MV-4-11 (cell line): Measurements from ENCODE around the gene ELOVL2.
"Not testable (repeated sequence)": the region's sequence is repeated elsewhere in the genome, so short reads cannot be mapped to it uniquely, and the experiment has no call there.

Experiments
- DNase-seq: peaks from one replicate; lab custom pipeline; 2025; lab: John Stamatoyannopoulos, UW

ELOVL2 gene

DNA sequence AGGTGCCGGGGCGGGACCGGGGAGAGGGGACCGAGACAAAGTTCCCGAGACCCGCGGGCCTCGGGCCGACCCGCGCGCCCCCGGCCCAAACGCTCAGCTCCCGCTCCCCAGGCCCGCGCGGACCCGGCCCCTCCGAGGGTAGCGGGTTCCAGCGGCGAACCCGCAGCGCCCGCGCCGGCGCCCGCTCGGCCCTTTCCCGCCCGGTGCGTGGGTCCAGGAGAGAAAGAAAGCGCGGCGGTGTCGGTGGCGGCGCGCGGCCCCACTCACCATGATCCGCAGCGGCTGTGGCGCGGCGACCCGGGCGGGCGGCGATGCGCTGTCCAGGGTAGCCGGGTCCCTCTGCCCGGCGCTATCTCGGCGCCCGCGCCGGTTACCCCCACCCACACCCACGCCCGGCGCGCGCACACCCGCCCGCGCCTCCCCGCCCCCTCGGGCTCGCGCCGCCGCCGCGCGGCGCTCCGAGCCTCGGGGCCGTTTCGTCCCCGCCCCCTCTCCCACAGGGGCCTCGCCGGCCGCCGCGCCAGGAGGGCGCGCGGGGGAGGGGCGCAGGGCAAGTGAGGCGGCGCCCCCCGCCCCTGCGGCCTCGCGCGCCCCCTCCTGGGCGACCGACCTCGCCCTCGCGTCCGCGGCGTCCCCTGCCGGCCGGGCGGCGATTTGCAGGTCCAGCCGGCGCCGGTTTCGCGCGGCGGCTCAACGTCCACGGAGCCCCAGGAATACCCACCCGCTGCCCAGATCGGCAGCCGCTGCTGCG lies at the start of gene ELOVL2:
Gene ELOVL2, minus strand, starts transcription at position 345 of the 751 bp plus-strand sequence. Its CDS starts 75 bp downstream, at position 270.
- no peak for DNase-seq

DNA sequence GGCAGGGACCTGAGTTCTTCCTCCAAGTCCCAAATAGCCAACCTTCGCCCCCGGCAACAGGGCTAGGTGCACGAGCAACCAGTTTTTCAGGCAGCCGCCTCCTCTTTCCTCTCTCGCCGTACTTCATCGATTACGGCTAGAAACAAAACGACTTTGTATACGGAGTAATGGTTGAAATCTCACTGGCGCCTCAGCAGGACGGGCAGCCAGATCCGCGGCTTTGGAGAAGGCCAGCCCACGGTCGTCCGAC lies 49.2 kb upstream of the ELOVL2 start:
- no peak for DNase-seq

DNA sequence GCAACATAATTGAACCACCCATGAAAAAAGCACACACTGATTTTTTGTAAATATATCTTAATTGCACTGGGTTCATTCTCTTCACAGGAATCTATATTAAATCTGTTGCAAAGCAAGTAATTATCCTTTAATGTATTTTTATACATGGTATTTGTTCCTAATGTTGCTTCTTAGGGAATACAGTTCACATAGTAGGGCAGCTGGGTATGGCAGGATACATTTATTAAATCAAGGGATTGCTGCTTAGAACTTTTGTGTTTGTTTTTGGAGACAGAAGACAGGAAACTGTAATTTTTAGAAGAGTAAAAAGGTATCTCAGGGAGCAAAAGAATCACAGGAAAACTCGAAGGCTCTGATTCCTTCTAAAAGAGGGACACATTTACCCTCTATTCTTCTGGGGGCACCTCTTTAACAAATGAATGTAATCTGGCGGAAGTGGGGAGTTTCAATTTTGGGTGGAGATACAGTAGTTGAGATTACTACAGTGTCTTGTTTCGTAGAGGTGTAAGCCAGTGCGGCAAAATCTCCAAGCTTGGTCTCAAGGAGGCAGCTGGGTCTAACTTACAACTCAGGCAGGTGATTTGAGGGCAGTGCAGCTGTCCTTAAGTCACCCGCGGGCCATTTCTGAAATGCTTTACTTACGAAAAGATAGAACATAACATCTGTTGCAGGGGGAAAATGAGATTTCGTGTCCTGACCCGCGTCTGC lies 48.7 kb upstream of the ELOVL2 start:
- DNase-seq = peak; percentile 37

GRCh38 chr6:11091141-11091540 lies 47.0 kb upstream of the ELOVL2 start:
- DNase-seq = peak; percentile 54

GRCh38 chr6:11089695-11090094 lies 45.6 kb upstream of the ELOVL2 start:
- no peak for DNase-seq

GRCh38 chr6:11087141-11087812 lies 43.2 kb upstream of the ELOVL2 start:
- DNase-seq = not testable (repeated sequence)

DNA sequence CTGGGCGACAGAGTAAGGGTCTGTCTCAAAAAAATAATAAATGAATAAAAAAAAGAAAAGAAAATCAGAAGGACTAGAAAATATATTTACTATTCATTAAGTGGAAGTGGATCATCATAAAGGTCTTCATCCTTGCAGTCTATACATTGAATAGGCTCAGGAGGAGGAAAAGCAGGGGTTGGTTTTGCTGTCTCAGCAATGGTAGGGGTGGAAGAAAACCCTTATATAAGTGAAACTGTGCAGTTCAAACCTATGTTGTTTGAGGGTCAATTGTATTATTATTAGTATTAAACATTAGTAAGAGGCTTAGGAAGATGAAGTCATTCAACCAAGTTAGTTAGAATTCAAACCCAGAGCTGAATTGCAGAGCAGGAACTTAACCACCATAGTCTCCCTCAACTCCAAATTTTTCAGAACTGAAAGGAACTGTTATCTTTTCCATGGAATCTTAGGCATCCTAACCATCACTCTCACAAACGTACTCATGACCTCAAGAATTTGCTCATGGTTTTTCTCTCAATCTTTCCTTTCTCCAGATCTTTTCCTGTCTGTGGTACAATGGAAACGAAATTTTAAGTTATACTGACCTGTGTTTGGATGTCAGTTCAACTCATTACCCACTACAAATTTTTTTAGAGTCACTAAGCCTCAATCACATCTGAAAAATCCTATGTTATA lies 41.8 kb upstream of the ELOVL2 start:
- DNase-seq = no peak

- no peak for DNase-seq
Measured at GRCh38 chr6:11083956-11084355, 39.9 kb upstream of the ELOVL2 start.

GRCh38 chr6:11083491-11083890 lies 39.4 kb upstream of the ELOVL2 start:
- no peak for DNase-seq

GRCh38 chr6:11080296-11080695 lies 36.2 kb upstream of the ELOVL2 start:
- DNase-seq = no peak

GRCh38 chr6:11078266-11078665 lies 34.2 kb upstream of the ELOVL2 start:
- DNase-seq = no peak

GRCh38 chr6:11076540-11076939 lies 32.4 kb upstream of the ELOVL2 start:
- DNase-seq = no peak

DNA sequence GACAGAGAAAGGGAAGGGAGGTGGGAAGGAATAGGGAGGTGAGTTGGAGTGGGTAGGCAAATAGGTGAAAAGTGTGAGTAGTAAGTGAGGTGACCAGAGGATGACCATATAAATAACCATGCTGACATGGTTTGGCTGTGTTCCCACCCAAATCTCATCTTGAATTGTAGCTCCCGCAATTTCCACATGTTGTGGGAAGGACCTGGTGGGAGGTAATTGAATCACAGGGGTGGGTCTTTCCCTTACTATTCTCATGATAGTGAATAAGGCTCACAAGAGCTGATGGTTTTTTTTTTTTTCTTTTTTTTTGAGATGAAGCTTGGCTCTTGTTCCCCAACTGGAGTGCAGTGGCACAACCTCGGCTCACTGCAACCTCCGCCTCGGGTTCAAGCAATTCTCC lies 28.0 kb upstream of the ELOVL2 start:
- no peak for DNase-seq

- no peak for DNase-seq
Measured at GRCh38 chr6:11069760-11070159, 25.7 kb upstream of the ELOVL2 start.

DNA sequence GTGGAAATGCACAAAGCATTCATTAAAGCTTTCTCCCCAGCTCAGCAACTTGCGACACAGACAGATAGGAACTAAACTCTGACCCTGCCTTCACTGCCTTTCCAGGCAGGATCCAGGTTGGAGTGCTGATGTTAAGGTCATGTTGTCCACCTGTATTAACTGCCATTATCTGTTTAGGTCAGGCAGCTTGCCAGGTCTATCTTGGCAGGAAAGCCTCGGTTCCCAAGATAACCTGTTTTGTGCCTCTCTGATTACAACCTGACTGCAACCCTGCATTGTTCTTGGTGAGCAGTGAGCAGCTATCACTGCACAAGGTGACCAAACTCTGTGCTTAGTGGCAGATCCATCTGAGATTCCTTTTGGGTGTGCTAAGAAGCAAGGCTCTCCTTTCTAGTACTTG lies 23.2 kb upstream of the ELOVL2 start:
- DNase-seq = no peak

DNA sequence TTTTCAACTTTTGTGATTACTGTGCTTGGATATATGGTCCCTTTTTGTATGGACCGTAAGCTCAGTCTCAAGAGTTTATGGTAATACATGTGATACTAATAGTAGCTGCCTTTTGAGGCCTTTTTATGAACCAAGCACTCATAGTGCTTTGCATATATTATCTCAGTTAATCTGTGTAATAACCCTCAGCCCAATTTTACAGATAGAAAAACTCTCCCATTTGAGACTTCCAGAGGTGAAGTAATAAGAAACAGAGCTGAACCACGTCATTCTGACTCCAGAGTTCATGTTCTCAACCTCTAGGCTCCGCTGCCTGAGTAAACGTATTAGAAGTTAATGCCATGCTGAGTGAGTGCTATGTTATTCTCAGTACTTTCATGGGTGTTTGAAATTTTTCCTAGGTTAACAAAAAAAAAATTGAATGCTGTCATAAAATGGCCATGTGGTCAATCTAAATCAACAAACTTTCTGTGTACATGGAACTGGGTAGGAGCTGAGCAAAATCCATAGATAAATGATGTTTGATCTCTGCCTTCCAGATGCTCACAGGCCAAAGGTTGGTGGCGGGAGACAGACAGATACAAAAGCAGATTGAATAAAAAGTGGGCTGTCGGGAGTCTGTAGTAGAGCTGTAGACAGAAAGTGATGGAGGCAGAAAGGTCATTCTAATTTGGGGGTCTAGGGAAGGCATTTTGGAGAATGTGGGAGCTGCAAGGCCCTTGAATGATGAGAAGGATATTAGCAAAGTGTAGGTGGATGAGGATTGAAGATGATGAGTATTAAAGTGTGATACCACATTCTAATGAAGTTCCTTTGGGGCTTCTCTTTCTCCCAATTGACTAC lies 22.6 kb upstream of the ELOVL2 start:
- no peak for DNase-seq

- no peak for DNase-seq
Measured at GRCh38 chr6:11065436-11066202, 21.5 kb upstream of the ELOVL2 start.

GRCh38 chr6:11064836-11065235 lies 20.7 kb upstream of the ELOVL2 start:
- no peak for DNase-seq

DNA sequence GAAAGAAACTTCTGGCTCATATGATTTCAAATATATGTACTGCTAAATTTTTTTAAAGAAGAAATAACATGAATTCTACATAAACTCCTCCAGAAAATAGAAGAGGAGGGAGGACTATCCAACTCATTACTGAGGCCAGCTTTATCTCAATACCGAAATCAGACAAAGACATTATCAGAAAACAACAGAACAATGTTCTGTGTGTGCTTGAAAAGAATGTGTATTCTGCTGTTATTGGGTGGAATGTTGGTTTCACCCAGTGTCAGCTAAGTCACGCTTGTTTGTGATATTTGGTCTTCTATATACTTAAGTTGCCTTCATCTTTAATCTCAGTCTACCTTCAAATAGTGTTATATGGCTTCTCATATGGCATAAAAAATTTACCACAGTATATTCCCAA lies 18.6 kb upstream of the ELOVL2 start:
- no peak for DNase-seq

DNA sequence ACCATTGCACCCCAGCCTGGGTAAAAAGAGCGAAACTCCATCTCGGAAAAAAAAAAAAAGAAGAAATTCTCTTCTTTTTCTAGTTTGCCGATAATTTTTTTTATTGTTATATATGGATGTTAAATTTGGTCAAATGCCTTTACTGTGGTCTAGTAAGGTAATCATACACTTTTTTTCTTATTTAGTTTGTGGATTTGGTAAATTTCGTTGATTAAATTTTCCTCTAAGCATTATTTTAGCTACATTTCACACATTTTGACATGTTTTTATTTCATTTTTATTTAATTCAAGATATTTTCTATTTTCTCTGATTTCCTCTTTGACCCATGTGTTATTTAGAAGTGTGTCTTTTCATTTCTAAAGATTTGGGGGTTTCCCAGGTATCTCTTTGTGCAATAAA lies 18.0 kb upstream of the ELOVL2 start:
- DNase-seq = no peak

GRCh38 chr6:11058406-11058805 lies 14.3 kb upstream of the ELOVL2 start:
- no peak for DNase-seq
